Measurements from ENCODE around the gene WHRN. TPM values are rescaled to one million over a fixed set of nuclear protein-coding genes. Genes with fewer than 3 reads are reported as not detected.

The WHRN gene
- total and polyA plus RNA-seq, 9 of the 15 experiments (the other 6 are each of a cell fraction or from before 2014, with no cell fraction given): 0.31 to 14.1 (median 3.0) TPM

- TF ChIP-seq ZBTB2 (IDR thresholded peaks at IDR 0.05): no peak
- TF ChIP-seq GABPA (tag; conservative IDR thresholded peaks at IDR 0.05; ENCODE audit: low read depth): peak; percentile 92
- 0 out of 4 replicates have a peak, but pooled peaks of 1 of the 2 experiments have one; percentile 8 for TF ChIP-seq NRF1 (conservative IDR thresholded peaks at IDR 0.05 in 1 of 2, IDR thresholded peaks at IDR 0.05 in 1 of 2)
- TF ChIP-seq ZBTB11 (CRISPR knock-in tag; IDR thresholded peaks at IDR 0.05): peak in 1 of 3 experiments; percentile 84; a peak in 3 of 6 replicates
- TF ChIP-seq PHB2 (IDR thresholded peaks at IDR 0.05; ENCODE audit: low read depth): no peak
- peak; percentile 97 for TF ChIP-seq CREM (IDR thresholded peaks at IDR 0.05; ENCODE audit: low read depth)
- peak; percentile 76 for TF ChIP-seq FOXJ3 (CRISPR knock-in tag; IDR thresholded peaks at IDR 0.05)
- TF ChIP-seq CXXC5 (CRISPR knock-in tag; IDR thresholded peaks at IDR 0.05): peak; percentile 45
- TF ChIP-seq TCF3 (CRISPR knock-in tag; IDR thresholded peaks at IDR 0.05): no peak
- peak; percentile 13; the same call in 1 of the 2 replicates for TF ChIP-seq SMARCA4 (IDR thresholded peaks at IDR 0.05)
- peak; percentile 56 for TF ChIP-seq ETV1 (tag; conservative IDR thresholded peaks at IDR 0.05; ENCODE audit: low read depth)
- TF ChIP-seq IRF2 (CRISPR knock-in tag; IDR thresholded peaks at IDR 0.05): no peak
- no peak for TF ChIP-seq NFATC3 (IDR thresholded peaks at IDR 0.05)
- TF ChIP-seq ZNF707 (CRISPR knock-in tag; conservative IDR thresholded peaks at IDR 0.05): no peak
- peak; percentile 53 for TF ChIP-seq RBM22 (IDR thresholded peaks at IDR 0.05; ENCODE audit: low read depth, low read length, poor library complexity, severe bottlenecking)
- TF ChIP-seq MIER1 (IDR thresholded peaks at IDR 0.05; ENCODE audit: low read depth): 0 out of 2 replicates have a peak, but pooled peaks have one; percentile 21
- TF ChIP-seq SIN3A (IDR thresholded peaks at IDR 0.05; ENCODE audit: borderline replicate concordance in 2 of 2, control insufficient read depth in 1 of 2, low read depth in 2 of 2, low read length in 2 of 2): peak in 1 of 2 experiments; percentile 20; a peak in 1 of 4 replicates
- TF ChIP-seq ZKSCAN1 (IDR thresholded peaks at IDR 0.05; ENCODE audit: low read depth, low read length): peak; percentile 95
- TF ChIP-seq DEAF1 (CRISPR knock-in tag; IDR thresholded peaks at IDR 0.05): no peak
- TF ChIP-seq POLR2A (conservative IDR thresholded peaks at IDR 0.05): peak; percentile 56
- peak; percentile 90 for TF ChIP-seq CREB1 (IDR thresholded peaks at IDR 0.05)
- peak; percentile 86 for TF ChIP-seq CREB1 (CRISPR knock-in tag; IDR thresholded peaks at IDR 0.05)
Observed at GRCh38 chr9:114505187-114506081, at the start of gene WHRN (continued).

Data from K562 (cell line).